Nephron (organoid): ENCODE results near the gene DPYD.

ENCODE experiments used
- H3K27ac Mint-ChIP-seq, 3 experiments: 2 replicates each; pipeline ENCODE4 v1.8.0; 2020; ENCODE audit warnings: mixed read lengths in 3 of 3, mild to moderate bottlenecking in 2 of 3, moderate library complexity in 1 of 3
- H3K27me3 Mint-ChIP-seq: 2 replicates; pipeline ENCODE4 v1.8.0; 2021; ENCODE audit warnings: low read depth, mild to moderate bottlenecking, moderate library complexity, mixed read lengths
- H3K36me3 Mint-ChIP-seq: 2 replicates; pipeline ENCODE4 v1.8.0; 2020; ENCODE audit warnings: low read depth, mixed read lengths
- H3K4me1 Mint-ChIP-seq: 2 replicates; pipeline ENCODE4 v1.8.0; 2020; ENCODE audit warnings: mixed read lengths
- H3K4me3 Mint-ChIP-seq, 3 experiments: 2 replicates each; pipeline ENCODE4 v1.8.0; 2020; ENCODE audit warnings: mild to moderate bottlenecking in 3 of 3, mixed read lengths in 3 of 3, moderate library complexity in 2 of 3
- H3K9me3 Mint-ChIP-seq: 2 replicates; pipeline ENCODE4 v1.8.0; 2020; ENCODE audit warnings: mixed read lengths
- CTCF ChIP-seq, 3 experiments: fragments of 200-600 bp; sonication (generic); IDR thresholded peaks; one replicate each; pipeline ENCODE4 v1.5.0; 2021; ENCODE audit warnings: antibody characterized with exemption in 3 of 3; ENCODE audit not compliant: unreplicated experiment in 3 of 3

Gene DPYD

GRCh38 chr1:97063532-97063931 lies 857.3 kb downstream of the DPYD start:
- H3K27me3 Mint-ChIP-seq, result no peaks in the 10 kb centered on the region
- H3K4me1 Mint-ChIP-seq, result no peaks in the 10 kb centered on the region
- no peak overlapping the region for H3K4me3 Mint-ChIP-seq
- TF ChIP-seq CTCF (IDR thresholded peaks at IDR 0.05; ENCODE audit: unreplicated experiment in 3 of 3), result no peak
- H3K9me3 Mint-ChIP-seq, result peaks cover 15% of the 10 kb centered on the region
- no peaks in the 10 kb centered on the region for H3K36me3 Mint-ChIP-seq
- H3K27ac Mint-ChIP-seq, result no peak overlapping the region

GRCh38 chr1:97061604-97062003 lies 859.2 kb downstream of the DPYD start:
- no peak for TF ChIP-seq CTCF (IDR thresholded peaks at IDR 0.05; ENCODE audit: unreplicated experiment in 3 of 3)
- Mint-ChIP-seq H3K4me1 (no peaks in the 10 kb centered on the region), H3K36me3 (no peaks in the 10 kb centered on the region), H3K27me3 (no peaks in the 10 kb centered on the region), H3K27ac (no peak overlapping the region), H3K9me3 (peaks cover 28% of the 10 kb centered on the region), H3K4me3 (no peak overlapping the region)

GRCh38 chr1:97056386-97056785 lies 864.4 kb downstream of the DPYD start:
- Mint-ChIP-seq H3K4me3 (no peak overlapping the region), H3K27ac (no peak overlapping the region), H3K9me3 (peaks cover 34% of the 10 kb centered on the region), H3K27me3 (no peaks in the 10 kb centered on the region), H3K36me3 (peaks cover 4% of the 10 kb centered on the region), H3K4me1 (no peaks in the 10 kb centered on the region)
- no peak for TF ChIP-seq CTCF (IDR thresholded peaks at IDR 0.05; ENCODE audit: unreplicated experiment in 3 of 3)

- TF ChIP-seq CTCF (IDR thresholded peaks at IDR 0.05; ENCODE audit: unreplicated experiment in 3 of 3), result no peak
- Mint-ChIP-seq H3K36me3 (peaks cover 4% of the 10 kb centered on the region), H3K9me3 (peaks cover 22% of the 10 kb centered on the region), H3K27me3 (no peaks in the 10 kb centered on the region), H3K4me3 (no peak overlapping the region), H3K4me1 (no peaks in the 10 kb centered on the region), H3K27ac (no peak overlapping the region)
These were observed 867.6 kb downstream of the DPYD start for GRCh38 chr1:97053268-97053667.

GRCh38 chr1:97051823-97052222 lies 869.0 kb downstream of the DPYD start:
- Mint-ChIP-seq H3K4me1 (peaks cover 3% of the 10 kb centered on the region), H3K4me3 (no peak overlapping the region), H3K36me3 (peaks cover 4% of the 10 kb centered on the region), H3K9me3 (peaks cover 12% of the 10 kb centered on the region), H3K27me3 (no peaks in the 10 kb centered on the region), H3K27ac (no peak overlapping the region)
- no peak for TF ChIP-seq CTCF (IDR thresholded peaks at IDR 0.05; ENCODE audit: unreplicated experiment in 3 of 3)

GRCh38 chr1:97050506-97050905 lies 870.3 kb downstream of the DPYD start:
- Mint-ChIP-seq H3K36me3 (no peaks in the 10 kb centered on the region), H3K9me3 (peaks cover 4% of the 10 kb centered on the region), H3K27ac (no peak overlapping the region), H3K27me3 (no peaks in the 10 kb centered on the region), H3K4me3 (no peak overlapping the region), H3K4me1 (peaks cover 4% of the 10 kb centered on the region)
- TF ChIP-seq CTCF (IDR thresholded peaks at IDR 0.05; ENCODE audit: unreplicated experiment in 3 of 3), result peak; percentile 17 to 33 (median 22)
